ENCODE measurements around the gene TRAPPC12. TPM values are rescaled to one million over a fixed set of nuclear protein-coding genes. Genes with fewer than 3 reads are reported as not detected.

The TRAPPC12 gene
- total and polyA plus RNA-seq, 7 experiments from 2014 or later, result 29.8 to 160 (median 104) TPM

- intact Hi-C loops (cut with micrococcal nuclease), result loop anchor here (1.0 to 2.0 kb wide), 5 partner anchors 19 to 905 kb away; no protein-coding TSS in a partner anchor
- ChIA-PET POLR2A (interaction anchor here (1.2 to 3.2 kb wide), 8 partner anchors 11 to 139 kb away, joined by 3 to 39 read pairs (median 10); partner anchors contain the start of genes RNASEH1, RPS7 and TRAPPC12), CTCF (interaction anchor here (0.7 kb wide), 1 partner anchor 95 kb away, joined by 3 read pairs; no protein-coding TSS in a partner anchor)
- H3K27ac ChIP-seq (ENCODE audit: low read depth, low read length), result peak overlapping the region; percentile 96
- ATAC-seq, result no peak
- Mint-ChIP-seq H3K27me3 (peaks cover 0 to 2% (median 0%) of the 10 kb centered on the region in 5 donors), H3K9me3 (peaks cover 1 to 22% (median 9%) of the 10 kb centered on the region in 11 donors), H3K36me3 (peaks cover 12 to 34% (median 33%) of the 10 kb centered on the region in 5 donors), H3K4me3 (peak overlapping the region; percentile 83 to 96 (median 92)), H3K4me1 (peaks cover 29 to 65% (median 53%) of the 10 kb centered on the region in 7 donors), H3K27ac (peak overlapping the region; percentile 84 to 96 (median 93))
- no peak for DNase-seq
- H3K36me3 ChIP-seq (ENCODE audit: control insufficient read depth in 2 of 3, insufficient read depth in 3 of 3, low read length in 3 of 3), result peaks cover 0 to 11% (median 2%) of the 10 kb centered on the region in 3 experiments
- H3K4me1 ChIP-seq (ENCODE audit: control insufficient read depth in 2 of 2, insufficient read depth in 2 of 2, low read length in 2 of 2), result peaks cover 18% of the 10 kb centered on the region in 2 donors
- H3K9me3 ChIP-seq (ENCODE audit: control insufficient read depth in 2 of 3, low read length in 3 of 3), result no peaks in the 10 kb centered on the region
- peak overlapping the region; percentile 89 for H3K4me3 ChIP-seq (ENCODE audit: low read length)
- H3K27me3 ChIP-seq (ENCODE audit: control insufficient read depth in 2 of 2, insufficient read depth in 2 of 2, low read length in 2 of 2), result no peaks in the 10 kb centered on the region
Observed at GRCh38 chr2:3517948-3518495, 138.5 kb downstream of the TRAPPC12 start.

DNA sequence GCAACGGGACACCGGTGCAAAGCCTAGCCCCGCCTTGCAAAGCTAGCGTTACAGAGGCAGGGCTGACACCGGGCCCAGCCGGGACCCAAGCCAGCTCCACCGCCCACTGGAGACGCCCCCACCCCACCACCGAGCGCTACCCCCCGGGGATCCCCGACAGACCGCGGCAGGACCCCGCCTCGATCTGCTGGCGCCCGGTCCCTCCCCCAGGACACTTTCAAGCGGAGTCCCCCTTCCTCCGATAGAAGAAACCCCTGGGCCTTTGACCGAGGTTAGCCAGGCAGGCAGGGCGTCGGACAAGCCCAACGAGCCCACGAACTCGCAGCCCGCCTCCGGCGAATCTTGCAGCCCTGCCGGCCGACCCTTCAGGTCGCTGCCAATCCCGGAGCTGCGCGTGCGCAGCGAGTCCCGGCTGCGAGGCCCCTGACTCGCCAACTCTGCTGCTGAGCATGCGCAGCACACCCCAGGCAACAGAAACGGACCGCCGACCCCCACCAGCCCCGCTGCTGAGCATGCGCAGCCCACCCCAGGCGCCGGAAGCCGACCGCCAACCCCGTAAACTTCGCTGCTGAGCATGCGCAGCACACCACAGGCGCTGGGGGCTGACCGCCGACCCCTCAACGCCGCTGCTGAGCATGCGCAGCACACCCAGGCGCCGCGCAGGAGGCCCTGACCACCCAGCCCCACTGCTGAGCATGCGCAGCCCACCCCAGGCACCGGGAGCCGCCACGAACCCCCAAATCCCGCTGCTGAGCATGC is 139.2 kb downstream of the TRAPPC12 start:
- H3K27ac Mint-ChIP-seq, result peak overlapping the region; percentile 84 to 96 (median 93)
- POLR2A ChIA-PET, result interaction anchor here (1.2 to 3.2 kb wide), 8 partner anchors 10 to 140 kb away, joined by 3 to 39 read pairs (median 10); partner anchors contain the start of genes RNASEH1, RPS7 and TRAPPC12

GRCh38 chr2:3519255-3520205 is 140.0 kb downstream of the TRAPPC12 start, which contains the start of gene ADI1:
Gene ADI1 (minus strand): TSS chr2:3519531. CDS start chr2:3519487, 44 bp downstream.
- intact Hi-C loops (cut with micrococcal nuclease), result loop anchor here (1.0 to 2.0 kb wide), 10 partner anchors 17 to 907 kb away; partner anchors contain the start of genes EIPR1 (in 2 of the 2), RNASEH1 (in 2 of the 2) and RPS7 (in 2 of the 2)
- Histone ChIP-seq H3K27ac (ENCODE audit: low read depth, low read length) (peak within 1 kb of the TSS; percentile 96), H3K27me3 (ENCODE audit: control insufficient read depth in 2 of 2, insufficient read depth in 2 of 2, low read length in 2 of 2) (no peaks in the 10 kb centered on the region), H3K36me3 (ENCODE audit: control insufficient read depth in 2 of 3, insufficient read depth in 3 of 3, low read length in 3 of 3) (no peaks in the 10 kb centered on the region), H3K9me3 (ENCODE audit: control insufficient read depth in 2 of 3, low read length in 3 of 3) (no peaks in the 10 kb centered on the region), H3K4me3 (ENCODE audit: low read length) (peak within 1 kb of the TSS; percentile 89), H3K4me1 (ENCODE audit: control insufficient read depth in 2 of 2, insufficient read depth in 2 of 2, low read length in 2 of 2) (peaks cover 18% of the 10 kb centered on the region in 2 donors)
- ATAC-seq, result peak; percentile 81
- H3K4me3 Mint-ChIP-seq, result peak within 1 kb of the TSS; percentile 83 to 96 (median 92)
- H3K4me1 Mint-ChIP-seq, result peaks cover 23 to 50% (median 38%) of the 10 kb centered on the region in 7 donors
- H3K27me3 Mint-ChIP-seq, result peaks cover 0 to 2% (median 0%) of the 10 kb centered on the region in 5 donors
- POLR2A ChIA-PET, result interaction anchor here (0.6 to 3.2 kb wide), 13 partner anchors 10 to 872 kb away, joined by 3 to 39 read pairs (median 5); partner anchors contain the start of genes RNASEH1, RPS7 and TRAPPC12
- peaks cover 1 to 19% (median 18%) of the 10 kb centered on the region in 5 donors for H3K36me3 Mint-ChIP-seq
- peak within 1 kb of the TSS; percentile 84 to 96 (median 93) for H3K27ac Mint-ChIP-seq
- peaks cover 0 to 20% (median 7%) of the 10 kb centered on the region in 11 donors for H3K9me3 Mint-ChIP-seq
- peak in 7 of 9 donors; percentile 63 to 85 (median 79) for DNase-seq
- CTCF ChIA-PET, result interaction anchor here (0.6 to 0.9 kb wide), 2 partner anchors 37 to 132 kb away, joined by 3 read pairs; no protein-coding TSS in a partner anchor

More for the DNA sequence above, 139.2 kb downstream of the TRAPPC12 start:
- Mint-ChIP-seq H3K4me1 (peaks cover 27 to 59% (median 47%) of the 10 kb centered on the region in 7 donors), H3K9me3 (peaks cover 0 to 22% (median 7%) of the 10 kb centered on the region in 11 donors), H3K27me3 (peaks cover 0 to 2% (median 0%) of the 10 kb centered on the region in 5 donors), H3K36me3 (peaks cover 9 to 27% (median 26%) of the 10 kb centered on the region in 5 donors), H3K4me3 (peak overlapping the region; percentile 83 to 96 (median 92))
- intact Hi-C loops (cut with micrococcal nuclease), result loop anchor here (1.0 to 2.0 kb wide), 11 partner anchors 18 to 906 kb away; partner anchors contain the start of genes EIPR1 (in 2 of the 2), RNASEH1 (in 2 of the 2) and RPS7 (in 2 of the 2)
- Histone ChIP-seq H3K27ac (ENCODE audit: low read depth, low read length) (peak overlapping the region; percentile 96), H3K4me3 (ENCODE audit: low read length) (peak overlapping the region; percentile 89), H3K4me1 (ENCODE audit: control insufficient read depth in 2 of 2, insufficient read depth in 2 of 2, low read length in 2 of 2) (peaks cover 18% of the 10 kb centered on the region in 2 donors), H3K9me3 (ENCODE audit: control insufficient read depth in 2 of 3, low read length in 3 of 3) (no peaks in the 10 kb centered on the region), H3K27me3 (ENCODE audit: control insufficient read depth in 2 of 2, insufficient read depth in 2 of 2, low read length in 2 of 2) (no peaks in the 10 kb centered on the region), H3K36me3 (ENCODE audit: control insufficient read depth in 2 of 3, insufficient read depth in 3 of 3, low read length in 3 of 3) (peaks cover 0 to 4% (median 0%) of the 10 kb centered on the region in 3 experiments)
- CTCF ChIA-PET, result interaction anchor here (0.7 kb wide), 1 partner anchor 96 kb away, joined by 3 read pairs; no protein-coding TSS in a partner anchor
- DNase-seq (peak; percentile 96 to 99 (median 98)), ATAC-seq (peak; percentile 83)

DNA sequence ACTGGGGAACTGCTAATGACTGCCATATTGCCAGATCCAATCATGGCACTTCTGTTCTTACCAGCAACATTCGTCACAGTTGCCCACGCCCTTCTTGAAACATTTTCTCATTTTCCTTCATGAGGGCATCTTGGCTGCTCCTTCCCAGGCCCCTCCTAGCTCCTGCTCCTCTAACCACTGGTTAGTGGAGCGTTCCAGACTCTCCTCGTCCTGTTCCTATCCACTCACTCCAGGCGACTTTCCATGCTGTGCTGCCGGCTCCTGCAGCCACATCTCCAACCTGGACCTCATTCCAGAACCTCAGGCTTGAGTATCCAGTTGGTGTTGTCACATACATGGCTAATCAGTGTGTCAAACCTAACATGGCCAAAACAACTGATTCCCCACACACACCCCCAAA is 141.1 kb downstream of the TRAPPC12 start:
- H3K36me3 Mint-ChIP-seq, result peaks cover 0 to 10% (median 8%) of the 10 kb centered on the region in 5 donors
- peaks cover 18% of the 10 kb centered on the region in 2 donors for H3K4me1 ChIP-seq (ENCODE audit: control insufficient read depth in 2 of 2, insufficient read depth in 2 of 2, low read length in 2 of 2)
- H3K27me3 Mint-ChIP-seq, result peaks cover 0 to 6% (median 0%) of the 10 kb centered on the region in 5 donors
- H3K36me3 ChIP-seq (ENCODE audit: control insufficient read depth in 2 of 3, insufficient read depth in 3 of 3, low read length in 3 of 3), result no peaks in the 10 kb centered on the region
- intact Hi-C loops (cut with micrococcal nuclease), result no loop called here
- ChIA-PET POLR2A (interaction anchor here (0.9 to 3.2 kb wide), 6 partner anchors 9 to 873 kb away, joined by 3 to 39 read pairs (median 10); partner anchors contain the start of genes RNASEH1, RPS7 and TRAPPC12), CTCF (interaction anchor here (0.9 kb wide), 1 partner anchor 131 kb away, joined by 3 read pairs; no protein-coding TSS in a partner anchor)
- H3K9me3 Mint-ChIP-seq, result peaks cover 0 to 10% (median 3%) of the 10 kb centered on the region in 11 donors
- H3K4me3 ChIP-seq (ENCODE audit: low read length), result no peak overlapping the region
- DNase-seq (no peak), ATAC-seq (no peak)
- H3K27me3 ChIP-seq (ENCODE audit: control insufficient read depth in 2 of 2, insufficient read depth in 2 of 2, low read length in 2 of 2), result no peaks in the 10 kb centered on the region
- peak overlapping the region in 8 of 9 donors; percentile 49 to 88 (median 76) for H3K27ac Mint-ChIP-seq
- H3K4me3 Mint-ChIP-seq, result peak overlapping the region; percentile 83 to 96 (median 92)
- H3K4me1 Mint-ChIP-seq, result peaks cover 23 to 47% (median 33%) of the 10 kb centered on the region in 7 donors
- no peak overlapping the region for H3K27ac ChIP-seq (ENCODE audit: low read depth, low read length)
- no peaks in the 10 kb centered on the region for H3K9me3 ChIP-seq (ENCODE audit: control insufficient read depth in 2 of 3, low read length in 3 of 3)

DNA sequence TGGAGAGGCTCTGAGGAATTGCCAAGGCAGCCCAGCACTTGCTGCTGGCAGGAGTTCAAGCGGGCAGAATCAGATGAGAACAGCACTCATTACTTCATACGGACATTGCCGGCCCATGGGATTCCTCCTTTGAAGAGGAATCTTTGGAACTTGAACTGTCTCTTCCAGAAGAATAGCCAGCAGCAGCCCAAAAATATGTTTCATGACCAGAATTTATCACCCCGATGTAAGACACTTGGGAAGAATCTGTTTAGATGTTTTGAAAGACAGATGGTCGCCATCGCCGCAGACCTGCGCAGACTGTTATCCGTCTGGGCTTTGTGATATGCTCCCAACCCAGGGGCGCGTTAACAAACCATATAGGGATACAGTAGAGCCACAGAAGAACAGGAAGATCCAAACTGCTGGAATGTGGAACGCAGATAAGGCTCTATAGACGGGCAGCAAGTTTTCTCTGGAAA is 143.5 kb downstream of the TRAPPC12 start:
- intact Hi-C loops (cut with micrococcal nuclease), result no loop called here
- DNase-seq (no peak), ATAC-seq (no peak)
- no peak overlapping the region for H3K4me3 Mint-ChIP-seq
- peaks cover 0 to 5% (median 0%) of the 10 kb centered on the region in 5 donors for H3K36me3 Mint-ChIP-seq
- no peak overlapping the region for H3K27ac Mint-ChIP-seq
- H3K27me3 ChIP-seq (ENCODE audit: control insufficient read depth in 2 of 2, insufficient read depth in 2 of 2, low read length in 2 of 2), result no peaks in the 10 kb centered on the region
- H3K4me1 Mint-ChIP-seq, result peaks cover 23 to 34% (median 28%) of the 10 kb centered on the region in 7 donors
- peaks cover 0 to 6% (median 0%) of the 10 kb centered on the region in 11 donors for H3K9me3 Mint-ChIP-seq
- peaks cover 16% of the 10 kb centered on the region in 2 donors for H3K4me1 ChIP-seq (ENCODE audit: control insufficient read depth in 2 of 2, insufficient read depth in 2 of 2, low read length in 2 of 2)
- H3K9me3 ChIP-seq (ENCODE audit: control insufficient read depth in 2 of 3, low read length in 3 of 3), result no peaks in the 10 kb centered on the region
- no peak overlapping the region for H3K27ac ChIP-seq (ENCODE audit: low read depth, low read length)
- ChIA-PET POLR2A (no interaction called here), CTCF (no interaction called here)
- no peak overlapping the region for H3K4me3 ChIP-seq (ENCODE audit: low read length)
- H3K27me3 Mint-ChIP-seq, result peaks cover 0 to 6% (median 0%) of the 10 kb centered on the region in 5 donors
- H3K36me3 ChIP-seq (ENCODE audit: control insufficient read depth in 2 of 3, insufficient read depth in 3 of 3, low read length in 3 of 3), result no peaks in the 10 kb centered on the region

Measured in naive thymus-derived CD4-positive, alpha-beta T cell (primary cell).